Activated CD8-positive, alpha-beta memory T cell treated with anti-CD3 and anti-CD28 coated beads for 1 hour (primary cell): ENCODE measurements around the gene SEPTIN11.

Experiments
- DNase-seq, 2 donors: peaks; one replicate each; pipeline ENCODE4 v3.0.0-alpha.2; 2020; ENCODE audit warnings: low read depth in 1 of 2; ENCODE audit errors: extremely low read depth in 1 of 2

Gene SEPTIN11

DNA sequence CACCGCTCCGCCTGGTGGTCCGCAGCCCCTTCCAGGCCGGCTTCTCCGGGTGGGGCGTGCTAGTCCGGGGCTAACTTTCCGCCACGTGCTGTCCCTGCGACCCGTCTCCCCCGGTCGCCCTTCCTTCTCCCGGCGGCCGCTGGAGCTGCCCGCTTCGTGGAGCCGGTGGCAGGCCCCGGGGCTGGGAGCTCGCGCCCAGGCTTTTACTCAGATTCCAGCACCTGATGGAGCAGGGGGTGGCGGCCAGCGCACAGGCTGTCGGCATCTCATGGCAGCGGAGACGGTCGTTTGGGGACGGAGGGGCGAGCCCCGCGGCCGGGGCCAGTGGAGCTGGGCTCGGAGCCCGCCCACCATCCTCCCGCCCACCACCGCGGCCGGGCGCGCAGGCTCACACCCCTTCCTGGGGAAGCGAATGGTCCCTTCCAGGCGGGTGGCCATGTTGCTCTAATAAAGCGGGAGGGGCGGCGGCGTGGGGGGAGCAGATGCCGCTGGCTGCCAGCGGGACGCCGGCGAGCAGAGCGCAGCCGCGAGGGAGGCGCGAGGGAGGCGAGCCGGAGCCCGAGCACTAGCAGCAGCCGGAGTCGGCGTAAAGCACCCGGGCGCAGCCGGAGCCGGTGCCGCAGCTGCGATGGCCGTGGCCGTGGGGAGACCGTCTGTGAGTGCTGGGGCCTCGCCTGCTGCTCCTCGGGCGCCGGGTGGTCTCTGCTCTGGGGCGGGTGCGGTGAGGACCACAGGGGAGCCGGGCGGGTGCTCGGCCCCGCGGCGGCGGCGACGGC is at the start of gene SEPTIN11:
TSS of gene SEPTIN11 (plus strand) at position 477 of the 776 bp plus-strand sequence. CDS start at position 629, 152 bp downstream.
- peak; percentile 71 to 75 for DNase-seq

DNA sequence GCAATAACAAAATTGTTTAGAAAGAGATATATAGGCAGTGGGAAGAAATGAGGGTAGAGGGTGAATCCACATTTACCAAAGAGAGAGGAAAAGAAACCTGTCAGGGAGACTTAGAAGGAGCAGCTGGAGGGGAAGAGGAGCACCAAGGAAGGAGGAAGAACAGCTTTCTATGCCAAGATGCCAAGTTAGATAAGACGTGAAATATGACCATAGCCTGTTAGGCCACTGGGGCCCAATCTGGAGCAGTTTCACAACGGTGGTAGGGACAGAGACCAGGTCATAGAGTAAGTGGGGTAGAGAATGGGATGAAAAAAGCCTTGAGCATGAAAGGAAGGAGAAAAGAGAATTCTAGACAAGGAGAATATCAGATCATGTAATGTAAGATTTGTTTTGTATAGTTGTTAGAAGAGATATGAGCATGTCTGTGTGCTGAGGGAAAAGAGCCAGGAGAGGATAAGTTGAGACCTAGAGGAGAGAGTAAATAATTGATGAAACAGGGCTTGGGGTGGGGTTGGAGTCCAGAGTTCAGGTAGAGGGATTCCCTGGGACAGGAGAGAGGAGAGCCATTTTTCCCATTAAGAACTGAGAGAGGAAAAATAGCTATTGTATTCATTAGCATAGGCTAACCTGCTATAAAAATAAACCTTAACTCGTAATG is 47.2 kb upstream of the SEPTIN11 start:
- no peak for DNase-seq

DNA sequence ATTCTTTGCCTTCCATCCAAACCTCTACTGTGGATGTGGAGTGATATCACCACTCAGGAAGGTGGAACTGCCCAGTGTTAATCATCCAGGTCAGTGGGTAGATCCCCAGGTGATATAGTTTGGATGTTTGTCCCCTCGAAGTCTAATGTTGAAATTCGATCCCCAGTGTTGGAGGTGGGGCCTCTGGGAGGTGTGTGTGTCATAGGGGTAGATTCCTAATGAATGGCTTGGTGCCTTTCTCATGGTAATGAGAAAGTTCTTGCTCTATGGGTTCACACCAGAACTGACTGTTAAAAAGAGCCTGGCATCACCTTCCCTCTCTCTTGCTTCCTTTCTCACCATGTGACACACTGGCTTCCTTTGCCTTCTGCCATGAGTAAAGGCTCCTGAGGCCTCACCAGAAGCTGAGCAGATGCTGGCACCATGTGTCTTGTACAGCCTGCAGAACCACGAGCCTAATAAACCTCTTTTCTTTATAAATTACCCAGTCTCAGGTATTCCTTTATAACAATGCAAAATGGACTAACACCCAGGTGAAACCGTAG is 44.8 kb upstream of the SEPTIN11 start:
- no peak for DNase-seq

DNA sequence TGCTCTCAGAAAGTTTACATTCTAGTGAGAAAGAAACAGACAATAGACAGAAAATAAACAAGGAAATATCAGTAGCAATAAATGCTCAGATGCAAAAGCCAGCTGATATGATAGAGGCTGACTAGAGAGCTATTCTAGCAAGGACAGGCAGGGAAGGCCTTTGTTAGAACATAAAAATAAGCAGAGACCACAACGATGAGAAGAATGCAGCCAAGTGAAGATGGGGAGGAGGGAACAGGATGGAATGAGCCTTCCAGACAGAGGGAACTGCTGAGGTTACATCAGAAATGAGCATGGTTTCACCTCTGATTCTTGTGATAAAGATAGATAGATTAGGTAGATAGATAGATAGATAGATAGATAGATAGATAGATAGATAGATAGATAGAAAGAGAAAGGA is 44.0 kb upstream of the SEPTIN11 start:
- DNase-seq, result no peak

DNA sequence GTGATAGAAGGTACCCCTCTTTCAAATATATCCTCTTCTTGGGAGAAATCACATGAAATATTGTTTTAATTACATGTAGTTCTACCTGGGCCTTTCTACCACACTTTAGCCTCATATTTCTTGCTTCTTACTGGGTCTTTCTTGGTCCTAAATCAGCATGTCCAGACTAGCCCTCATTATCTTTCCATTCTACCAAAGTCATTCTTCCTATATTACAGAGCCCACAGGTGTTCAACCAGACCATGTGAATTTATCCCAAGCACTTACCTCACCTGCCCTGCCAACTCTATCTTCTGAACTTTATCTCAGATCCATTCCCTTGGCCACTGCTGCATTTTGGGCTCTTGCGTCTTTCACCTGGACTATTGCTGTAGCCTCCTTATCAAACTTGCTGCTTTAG is 39.8 kb upstream of the SEPTIN11 start:
- DNase-seq, result no peak

DNA sequence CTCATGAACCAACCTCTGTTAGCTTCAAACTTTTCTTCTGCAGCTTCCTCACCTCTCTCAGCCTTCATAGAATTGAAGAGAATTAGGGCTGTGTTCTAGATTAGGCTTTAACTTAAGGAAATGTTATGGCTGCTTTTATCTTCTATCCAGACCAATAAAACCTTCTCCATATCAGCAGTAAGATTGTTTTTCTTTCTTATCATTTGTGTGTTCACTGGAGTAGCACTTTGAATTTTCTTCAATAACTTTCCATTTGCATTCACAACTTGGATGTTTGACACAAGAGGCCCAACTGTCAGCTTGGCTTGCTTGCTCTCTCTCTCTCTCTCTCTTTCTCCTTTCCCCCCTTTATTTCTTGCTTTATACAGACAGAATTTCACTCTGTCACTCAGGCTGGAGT is 28.8 kb upstream of the SEPTIN11 start:
- DNase-seq, result no peak

DNA sequence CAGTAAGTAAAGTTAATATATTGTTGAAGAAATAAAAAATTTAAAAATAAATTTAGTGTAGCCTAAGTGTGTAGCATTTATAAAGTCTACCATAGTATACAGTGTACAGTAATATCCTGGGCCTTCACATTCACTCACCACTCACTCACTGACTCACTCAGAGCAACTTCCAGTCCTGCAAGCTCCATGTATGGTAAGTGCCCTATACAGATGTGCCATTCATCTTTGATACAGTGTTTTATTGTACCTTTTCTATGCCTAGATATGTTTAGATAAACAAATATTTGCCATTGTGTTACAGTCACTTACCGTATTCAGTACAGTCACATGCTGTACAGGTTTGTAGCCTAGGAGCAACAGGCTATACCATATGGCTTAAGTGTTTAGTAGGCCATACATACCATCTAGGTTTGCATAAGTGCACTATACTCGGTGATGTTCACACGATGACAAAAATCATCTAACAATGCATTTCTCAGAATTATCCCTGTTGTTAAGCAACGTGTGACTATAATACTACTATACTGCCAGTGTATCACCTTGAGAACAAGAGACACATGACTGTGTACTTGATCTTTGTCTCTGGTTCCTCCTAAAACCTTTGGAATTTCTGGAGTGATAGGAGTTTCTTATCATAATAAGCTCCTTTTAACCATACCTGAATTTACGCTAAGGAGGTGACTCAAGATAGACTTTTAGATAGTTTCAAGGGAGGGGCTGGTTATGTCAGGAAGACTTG is 25.8 kb upstream of the SEPTIN11 start:
- DNase-seq, result no peak

DNA sequence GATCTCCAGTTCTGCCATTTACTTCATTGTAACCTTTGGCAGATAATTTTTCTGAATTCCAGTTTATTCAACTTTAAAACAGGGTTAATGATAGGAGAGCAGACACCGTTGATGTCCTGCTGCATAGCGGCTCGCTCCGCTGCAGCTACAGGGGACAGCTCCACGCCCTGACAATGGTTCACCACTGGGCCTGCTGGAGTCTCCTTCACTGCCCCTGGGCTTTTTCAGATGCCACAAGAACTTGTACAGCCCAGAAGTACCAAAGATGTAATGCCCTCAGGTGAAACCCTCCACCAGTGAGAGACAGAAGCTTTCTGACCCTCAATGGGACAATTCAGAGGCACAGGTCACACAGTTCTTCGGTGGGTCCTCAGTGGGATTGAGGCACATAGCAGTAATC is 22.7 kb upstream of the SEPTIN11 start:
- no peak for DNase-seq

DNA sequence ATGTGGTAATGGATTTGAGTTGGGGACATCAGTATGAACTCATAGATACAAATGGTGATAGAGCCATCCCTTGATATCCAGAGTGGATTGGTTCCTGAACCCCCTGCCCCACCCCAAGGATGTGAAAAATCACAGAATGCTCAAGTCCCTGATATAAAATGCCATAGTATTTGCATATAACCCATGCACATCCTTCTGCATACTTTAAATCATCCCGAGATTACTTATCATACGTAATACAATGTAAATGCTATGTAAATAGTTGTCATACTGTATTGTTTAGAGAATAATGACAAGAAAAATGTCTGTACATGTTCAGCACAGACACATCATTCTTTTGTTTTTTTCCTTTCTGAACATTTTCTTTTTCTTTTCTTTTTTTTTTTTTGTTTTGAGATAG is 18.9 kb upstream of the SEPTIN11 start:
- DNase-seq, result no peak

DNA sequence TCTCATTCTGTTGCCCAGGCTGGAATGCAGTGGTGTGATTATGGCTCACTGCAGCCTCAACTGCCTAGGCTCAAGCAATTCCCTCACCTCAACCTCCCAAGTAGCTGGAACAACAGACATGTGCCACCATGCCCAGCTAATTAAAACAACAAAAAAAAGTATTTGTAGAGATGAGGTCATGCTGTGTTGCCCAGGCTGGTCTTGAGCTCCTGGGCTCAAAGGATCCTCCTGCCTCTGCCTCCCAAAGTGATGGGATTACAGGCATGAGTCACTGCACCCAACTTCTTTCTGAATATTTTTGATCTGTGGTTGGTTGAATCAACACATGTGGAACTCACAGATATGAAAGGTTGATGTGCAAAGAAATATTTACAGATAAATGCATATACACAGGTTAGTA is 18.5 kb upstream of the SEPTIN11 start:
- DNase-seq, result no peak

DNA sequence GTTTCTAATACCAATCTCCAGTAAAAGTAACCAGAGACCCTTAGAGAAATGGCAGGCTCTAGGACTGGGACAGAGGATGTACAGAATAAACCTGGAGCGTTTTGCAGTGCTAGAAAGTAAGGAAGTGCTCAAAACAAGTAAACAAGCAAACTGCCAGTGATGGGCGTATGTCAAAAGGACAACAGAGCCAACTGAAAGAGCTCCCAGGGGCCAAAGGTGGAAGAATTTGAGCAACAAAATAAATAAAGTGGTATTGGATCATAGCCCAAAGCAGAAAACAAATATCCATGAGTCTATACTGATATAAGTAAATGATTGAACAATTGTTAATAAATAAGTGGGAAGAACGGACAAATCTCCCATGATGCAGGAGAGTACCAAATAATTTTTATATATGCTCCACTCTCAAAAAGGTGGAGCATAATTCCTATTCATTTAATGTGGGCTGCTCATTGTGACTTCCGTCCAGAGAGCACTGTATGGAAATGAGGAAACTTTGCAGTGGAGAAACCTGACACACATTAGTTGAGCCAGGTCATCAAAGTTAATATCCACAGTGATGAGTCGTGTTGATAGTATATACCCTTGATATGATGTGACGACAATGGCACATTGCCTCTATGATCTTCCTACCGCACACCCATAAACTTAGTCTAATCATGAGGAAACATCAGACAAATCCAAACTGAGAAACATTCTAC is 17.8 kb upstream of the SEPTIN11 start:
- DNase-seq, result no peak

DNA sequence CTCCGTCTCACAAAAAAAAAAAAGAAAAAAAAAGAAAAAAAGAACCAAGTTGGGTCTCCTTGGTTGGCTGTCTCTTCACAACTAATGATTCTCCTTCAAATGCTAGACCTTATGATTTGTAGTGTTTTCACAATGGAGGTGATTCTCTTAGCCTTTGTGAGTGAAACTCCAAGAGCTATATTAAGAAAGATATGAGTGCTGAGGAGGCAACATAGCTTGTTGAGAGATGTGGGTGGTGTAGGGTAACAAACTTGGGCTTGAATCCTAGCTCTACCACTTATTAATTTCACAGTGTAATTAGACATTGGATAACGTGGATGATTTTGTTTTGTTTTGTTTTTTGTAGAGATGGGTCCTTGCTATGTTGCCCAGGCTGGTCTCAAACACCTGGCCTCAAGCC is 10.4 kb upstream of the SEPTIN11 start:
- DNase-seq, result no peak

DNA sequence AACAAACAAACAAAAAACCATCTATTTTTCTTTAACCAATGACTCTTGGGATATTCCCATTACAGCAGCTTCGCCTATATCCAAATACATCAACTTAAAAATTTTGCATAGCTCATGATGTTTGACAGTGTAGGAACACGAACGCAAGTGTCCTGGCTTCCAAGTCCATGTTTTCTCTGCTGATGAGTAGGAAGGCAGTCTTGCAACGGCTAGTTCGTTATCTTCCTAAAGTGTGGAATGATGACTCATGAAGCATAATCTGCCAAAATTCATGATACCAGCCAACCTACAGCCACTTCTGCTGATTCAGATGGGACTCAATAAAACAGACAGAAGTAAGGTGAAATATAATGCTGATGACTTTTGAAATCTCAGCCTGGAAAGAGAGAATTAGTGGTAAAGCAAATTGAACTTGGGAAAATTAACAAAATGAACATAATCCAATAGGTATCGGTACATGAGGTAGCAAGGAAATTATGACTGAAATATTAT is 6.4 kb upstream of the SEPTIN11 start:
- no peak for DNase-seq

DNA sequence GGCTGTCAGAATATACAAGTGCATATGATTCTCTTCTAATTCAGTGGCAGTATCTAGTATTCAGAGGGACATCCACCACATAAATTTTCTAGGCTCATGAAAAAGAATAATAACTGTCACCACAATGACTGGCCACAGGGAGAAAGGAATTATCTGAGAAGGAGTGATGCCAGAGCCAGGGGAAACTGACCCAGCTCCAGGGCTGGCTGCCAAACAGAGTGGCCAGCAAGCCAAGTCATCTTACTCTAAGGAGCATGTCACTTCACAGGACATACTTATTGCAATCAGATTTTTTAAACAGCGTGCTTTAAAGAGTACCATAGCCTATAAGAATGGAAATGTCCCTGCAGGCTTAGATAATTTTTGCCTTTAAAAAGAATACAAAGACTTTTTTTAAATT is 5.8 kb upstream of the SEPTIN11 start:
- no peak for DNase-seq

DNA sequence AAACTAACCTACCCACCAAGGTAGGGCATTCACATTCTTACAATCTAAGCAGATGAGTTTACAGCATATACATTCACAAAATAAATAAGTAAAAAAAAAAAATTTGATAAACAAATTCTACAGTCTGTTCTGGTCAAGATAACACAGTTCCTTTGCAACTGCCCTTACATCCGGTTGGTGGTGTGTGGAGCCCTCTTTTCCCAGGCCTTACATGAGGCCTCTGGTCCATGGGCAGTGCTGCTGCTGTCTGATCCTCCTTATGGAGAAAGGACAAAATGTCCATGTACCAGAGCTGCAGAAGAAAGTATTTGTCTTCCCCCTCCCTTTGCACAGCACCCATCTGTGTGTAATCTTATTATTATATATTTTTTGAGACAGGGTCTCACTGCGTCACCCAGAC is 2.2 kb upstream of the SEPTIN11 start:
- no peak for DNase-seq

DNA sequence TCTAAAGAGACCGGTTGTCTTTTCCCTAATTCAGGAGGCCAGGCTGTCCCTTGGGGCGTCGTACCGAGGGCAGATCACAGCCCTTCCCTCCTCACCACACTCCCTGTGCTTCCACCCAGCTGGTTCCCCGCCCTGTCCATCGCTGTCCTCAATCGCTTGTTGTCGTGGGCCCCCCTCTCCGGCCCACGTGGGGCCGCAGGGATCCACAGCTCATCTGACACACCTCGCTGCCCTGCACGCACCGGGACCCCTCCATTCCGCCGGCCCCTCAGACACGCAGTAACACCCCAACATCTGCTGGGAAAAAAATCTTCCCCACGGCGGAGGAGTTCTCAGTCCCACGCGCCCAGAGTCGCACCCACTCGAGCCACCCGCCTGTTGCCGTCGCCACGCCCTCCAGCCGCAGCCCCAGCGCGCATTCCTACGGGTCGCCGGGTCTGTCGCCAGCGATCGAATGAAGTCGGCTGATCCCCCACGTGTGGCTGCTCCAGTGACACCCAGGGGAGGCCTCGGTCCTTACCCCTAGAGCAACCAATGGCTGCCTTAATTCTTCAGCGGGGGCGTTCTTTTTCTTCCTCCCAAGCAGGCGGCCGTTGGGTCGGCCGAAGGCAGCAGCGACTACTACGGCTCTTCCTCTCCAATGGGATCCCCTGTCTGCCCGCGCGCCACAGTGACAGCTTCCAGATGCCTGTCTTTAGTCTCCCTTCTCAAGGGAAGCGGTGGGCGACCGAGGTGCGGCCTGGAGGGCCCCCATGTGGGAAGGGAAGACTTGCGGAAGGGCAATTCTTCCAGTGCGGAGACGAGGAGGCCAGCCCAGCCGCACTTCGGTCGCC is 893 bp upstream of the SEPTIN11 start:
- peak; percentile 38 to 39 for DNase-seq

DNA sequence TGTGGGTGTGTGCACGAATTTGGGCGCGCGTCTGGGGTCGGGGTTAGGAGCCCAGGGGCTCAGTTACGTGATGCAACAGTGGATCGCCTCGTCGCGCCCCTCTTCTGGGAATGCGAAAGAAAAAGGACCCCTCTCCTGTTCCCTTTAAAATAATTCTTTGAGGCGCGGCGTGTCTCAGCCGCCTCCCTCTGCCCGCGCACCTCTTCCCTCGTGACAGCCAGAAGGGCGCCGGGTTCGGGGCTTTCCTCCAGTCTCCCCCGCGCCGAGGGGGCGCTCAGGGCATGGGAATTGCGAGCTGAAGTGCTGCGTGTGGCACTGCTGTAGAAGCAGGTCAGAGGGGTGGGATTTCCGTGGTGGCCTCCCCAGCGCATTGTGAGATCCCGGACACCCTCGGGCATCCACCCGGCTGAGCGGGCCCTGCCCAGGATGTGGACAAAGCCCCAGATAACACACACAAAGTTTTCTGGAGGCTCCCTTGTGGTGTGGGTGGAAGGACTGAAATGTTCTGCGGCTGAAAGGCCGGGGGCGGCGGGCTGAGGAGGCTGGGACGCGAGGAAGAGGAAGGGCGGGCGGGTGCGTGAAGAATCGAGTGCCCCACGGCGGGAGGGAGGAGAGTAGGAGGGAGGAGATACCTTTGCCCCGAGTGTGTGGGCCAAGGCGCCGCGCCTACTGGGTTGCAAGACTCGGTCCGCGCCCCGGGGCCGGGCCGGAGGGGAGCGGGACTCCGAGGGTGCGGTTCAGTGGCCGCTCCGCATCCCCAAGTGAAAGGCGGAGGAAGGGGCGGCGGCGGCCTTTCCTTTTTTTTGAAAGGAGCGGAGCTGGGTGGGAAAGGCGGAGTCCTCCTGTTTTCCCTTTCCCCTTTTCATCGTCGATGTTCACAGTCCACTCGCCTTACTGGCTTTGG is 752 bp downstream of the SEPTIN11 start:
- peak in 1 of 2 donors; percentile 16 for DNase-seq

DNA sequence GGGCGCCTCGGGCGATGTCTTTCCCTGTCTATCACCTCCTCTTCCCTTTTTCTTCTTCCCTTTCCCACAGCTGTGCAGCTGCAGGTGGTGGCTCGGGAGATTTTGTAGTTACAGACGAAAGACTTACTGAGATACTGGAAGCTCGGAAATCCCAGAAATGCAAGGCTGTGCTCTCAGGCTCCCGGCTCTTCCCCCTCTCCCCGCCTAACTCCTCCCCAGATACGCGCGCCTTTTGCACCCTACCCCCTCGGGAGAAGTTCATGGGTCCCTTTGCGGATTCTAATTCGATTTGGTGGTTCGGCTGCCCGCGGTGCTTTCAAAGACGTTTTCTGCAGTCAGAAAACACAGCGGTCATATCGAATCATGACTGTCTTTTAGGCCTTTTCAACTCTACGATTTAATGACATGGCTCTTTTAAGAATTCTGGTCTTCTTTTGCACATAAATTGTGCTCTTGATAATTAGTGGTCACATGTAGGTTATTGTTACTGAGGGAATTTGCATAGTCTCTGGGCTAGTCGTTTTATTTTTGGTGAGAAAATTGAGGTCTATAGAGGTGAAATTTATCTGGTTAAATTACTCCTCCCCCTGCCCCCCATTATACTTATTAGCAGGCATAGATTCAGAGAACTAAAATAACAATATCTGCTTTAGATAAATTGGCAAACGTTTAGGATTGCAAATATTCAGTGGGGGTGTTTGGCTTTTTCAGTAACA is 1.6 kb downstream of the SEPTIN11 start:
- DNase-seq, result no peak
